AG08396 (cell line): ENCODE data around the gene SAE1.

ENCODE experiments used
- DNase-seq: peaks from one replicate; pipeline ENCODE4 v3.0.0; 2012; ENCODE audit warnings: low spot score, mixed read lengths

SAE1 gene

GRCh38 chr19:47130120-47130588 lies 481 bp upstream of the SAE1 start:
- no peak for DNase-seq

DNA sequence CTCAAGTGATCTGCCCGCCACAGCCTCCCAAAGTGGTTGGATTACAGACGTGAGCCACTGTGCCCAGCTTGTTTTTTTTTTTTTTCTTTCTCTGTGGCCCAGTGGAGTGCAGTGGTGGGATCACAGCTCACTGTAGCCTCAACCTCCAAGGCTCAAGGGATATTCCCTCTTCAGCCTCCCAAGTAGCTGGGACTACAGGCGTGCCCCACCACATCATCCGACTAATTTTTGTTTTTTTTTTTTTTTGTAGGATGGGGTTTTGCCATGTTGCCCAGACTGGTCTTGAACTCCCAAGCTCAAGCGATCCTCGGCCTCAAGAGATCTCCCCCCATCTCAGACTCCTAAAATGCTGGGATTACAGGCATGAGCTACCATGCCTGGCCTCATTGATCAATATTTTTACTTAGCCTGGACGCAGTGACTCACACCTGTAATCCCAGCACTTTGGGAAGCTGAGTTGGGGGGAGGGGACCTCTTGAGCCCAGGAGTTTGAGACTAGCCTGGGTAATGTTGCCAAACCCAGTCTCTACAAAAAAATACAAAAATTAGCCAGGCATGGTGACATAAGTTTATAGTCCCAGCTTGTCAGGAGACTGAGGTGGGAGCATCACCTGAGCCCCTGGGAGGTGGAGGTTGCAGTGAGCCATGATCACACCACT lies 1.7 kb downstream of the SAE1 start:
- no peak for DNase-seq

GRCh38 chr19:47133021-47133471 lies 2.4 kb downstream of the SAE1 start:
- DNase-seq = no peak

DNA sequence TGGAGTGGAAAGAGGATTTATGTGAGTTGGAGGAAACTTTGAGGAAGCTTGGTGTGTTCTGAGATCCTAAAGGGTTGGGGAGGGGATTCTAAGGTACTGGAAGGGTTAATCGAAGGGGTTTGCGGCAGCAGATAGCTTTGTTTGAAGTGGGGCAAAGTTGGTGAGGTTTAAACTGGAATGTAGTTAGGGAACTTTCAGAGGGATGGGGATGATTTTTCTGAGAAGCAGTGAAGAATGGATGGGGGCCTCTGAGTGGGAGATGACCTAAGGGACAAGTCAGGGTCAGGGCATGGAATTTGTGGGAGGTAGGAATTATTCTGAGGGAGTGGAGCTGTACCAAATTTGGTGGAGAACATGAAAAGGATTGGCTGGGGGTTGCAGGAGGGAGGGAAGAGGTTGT lies 3.9 kb downstream of the SAE1 start:
- no peak for DNase-seq

DNA sequence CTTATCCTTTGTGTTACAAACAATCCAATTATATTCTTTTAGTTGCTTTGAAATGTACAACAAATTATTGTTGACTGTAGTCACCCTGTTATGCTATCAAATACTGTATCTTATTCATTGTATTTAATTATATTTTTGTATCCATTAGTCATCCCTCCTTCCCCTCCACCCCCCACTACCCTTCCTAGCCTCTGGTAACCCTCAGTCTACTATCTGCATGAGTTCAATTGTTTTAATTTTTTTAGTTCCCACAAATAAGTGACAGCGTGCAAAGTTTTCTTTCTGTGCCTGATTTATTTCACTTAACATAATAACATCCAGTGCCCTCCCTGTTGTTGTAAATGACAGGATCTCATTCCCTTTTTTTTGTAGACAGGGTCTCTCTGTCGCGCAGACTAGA lies 4.5 kb downstream of the SAE1 start:
- DNase-seq = no peak

GRCh38 chr19:47141252-47141651 lies 10.6 kb downstream of the SAE1 start:
- DNase-seq = peak; percentile 42

- no peak for DNase-seq
Measured at GRCh38 chr19:47141695-47142094, 11.1 kb downstream of the SAE1 start.

DNA sequence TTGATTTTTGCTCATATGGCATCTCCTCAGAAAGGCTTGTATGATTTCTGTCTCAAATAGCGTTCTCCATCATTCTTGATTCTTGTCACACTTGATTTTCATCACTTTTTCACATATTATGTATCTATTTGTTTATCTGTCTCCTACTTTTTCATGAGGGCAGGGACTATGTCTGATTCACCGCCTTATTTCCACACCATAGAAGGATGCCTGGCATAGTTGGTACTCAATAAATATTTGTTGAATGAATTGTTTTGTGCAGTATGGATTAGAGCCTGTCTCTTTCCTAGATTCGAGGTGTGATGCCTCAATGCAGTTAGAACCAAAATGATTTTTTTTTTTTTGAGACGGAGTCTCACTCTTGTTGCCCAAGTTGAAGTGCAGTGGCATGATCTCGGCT lies 12.1 kb downstream of the SAE1 start:
- no peak for DNase-seq

DNA sequence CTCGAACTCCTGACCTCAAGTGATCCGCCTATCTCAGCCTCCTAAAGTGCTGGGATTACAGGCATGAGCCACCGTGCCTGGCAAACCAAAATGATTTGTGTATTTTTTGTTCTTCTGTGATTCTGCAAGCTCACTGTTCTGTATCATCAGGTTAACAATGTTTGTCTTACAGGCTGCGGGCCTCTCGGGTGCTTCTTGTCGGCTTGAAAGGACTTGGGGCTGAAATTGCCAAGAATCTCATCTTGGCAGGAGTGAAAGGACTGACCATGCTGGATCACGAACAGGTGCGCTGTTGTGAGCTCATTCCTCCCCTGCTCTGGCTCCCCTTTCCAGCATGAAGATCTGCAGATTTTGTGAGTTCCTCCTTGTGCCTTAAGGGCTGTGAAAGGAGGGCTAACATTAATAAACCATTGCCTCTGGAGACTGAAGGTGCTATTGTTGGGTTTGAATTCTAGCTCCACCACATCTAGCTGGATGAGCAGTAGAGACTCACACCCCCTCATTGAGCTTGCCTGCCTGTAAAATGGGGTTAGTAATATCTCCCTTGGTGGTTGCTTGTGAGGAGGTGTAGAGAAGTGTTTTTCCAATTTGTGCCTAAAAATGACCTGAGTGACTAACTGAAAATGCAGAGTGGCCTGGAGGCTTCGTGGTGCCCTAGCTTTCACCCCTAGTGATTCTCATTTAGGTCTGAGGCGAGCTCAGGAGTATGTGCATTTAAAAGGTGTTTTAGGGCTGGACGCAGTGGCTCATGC lies 12.9 kb downstream of the SAE1 start:
- DNase-seq = no peak

DNA sequence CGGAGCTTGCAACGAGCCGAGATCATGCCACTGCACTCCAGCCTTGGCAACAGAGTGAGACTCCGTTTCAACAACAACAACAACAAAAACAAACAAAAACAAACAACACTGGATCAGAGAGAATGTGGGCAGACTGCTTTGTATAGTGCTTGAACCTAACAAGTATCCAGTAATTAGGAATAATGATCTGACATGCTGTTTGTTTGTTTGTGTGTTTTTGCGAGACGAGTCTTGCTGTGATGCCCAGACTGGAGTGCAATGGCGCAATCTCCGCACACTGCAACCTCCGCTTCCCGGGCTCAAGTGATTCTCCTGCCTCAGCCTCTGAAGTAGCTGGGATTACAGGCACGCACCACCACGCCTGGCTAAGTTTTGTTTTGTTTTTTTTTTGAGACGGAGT lies 14.0 kb downstream of the SAE1 start:
- no peak for DNase-seq

DNA sequence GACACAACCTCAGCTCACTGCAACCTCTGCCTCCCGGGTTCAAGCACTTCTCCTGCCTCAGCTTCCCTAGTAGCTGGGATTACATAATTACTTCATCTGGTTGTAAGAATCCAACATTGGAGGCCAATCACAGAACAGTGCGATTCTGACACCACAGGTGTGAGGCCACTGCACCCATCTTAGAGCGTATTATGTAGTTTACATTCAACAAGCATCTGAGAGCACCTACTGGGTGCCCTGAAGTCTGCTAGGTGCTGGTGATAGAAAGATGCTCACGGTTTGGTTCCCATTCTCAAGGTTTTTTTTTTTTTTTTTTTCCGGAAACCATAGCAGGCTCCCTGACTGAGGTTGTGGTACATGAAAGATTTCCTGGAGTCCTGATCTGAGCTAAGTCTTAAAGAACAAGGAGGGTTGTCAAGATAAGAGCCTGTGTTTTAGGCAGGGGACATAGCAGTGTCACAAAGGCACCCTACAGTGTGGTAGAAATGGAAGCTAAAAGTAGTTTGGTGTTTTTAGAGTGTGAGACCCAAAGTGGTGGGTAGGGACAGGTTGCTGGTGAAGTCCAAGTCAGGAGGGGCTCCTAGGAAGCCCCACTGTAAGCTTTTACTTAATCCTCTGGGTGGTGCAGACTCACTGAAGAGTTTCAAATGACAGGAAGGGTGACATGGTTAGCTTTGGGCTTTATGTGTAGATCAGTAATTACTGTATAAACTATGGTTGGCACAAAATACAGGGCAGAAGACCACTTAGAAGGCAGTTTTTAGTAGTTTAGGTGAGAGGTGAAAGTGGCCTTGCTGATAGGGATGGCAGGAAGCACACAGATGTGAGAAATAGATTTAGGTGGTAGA lies 15.2 kb downstream of the SAE1 start:
- no peak for DNase-seq

- no peak for DNase-seq
Measured at GRCh38 chr19:47146920-47147319, 16.3 kb downstream of the SAE1 start.

DNA sequence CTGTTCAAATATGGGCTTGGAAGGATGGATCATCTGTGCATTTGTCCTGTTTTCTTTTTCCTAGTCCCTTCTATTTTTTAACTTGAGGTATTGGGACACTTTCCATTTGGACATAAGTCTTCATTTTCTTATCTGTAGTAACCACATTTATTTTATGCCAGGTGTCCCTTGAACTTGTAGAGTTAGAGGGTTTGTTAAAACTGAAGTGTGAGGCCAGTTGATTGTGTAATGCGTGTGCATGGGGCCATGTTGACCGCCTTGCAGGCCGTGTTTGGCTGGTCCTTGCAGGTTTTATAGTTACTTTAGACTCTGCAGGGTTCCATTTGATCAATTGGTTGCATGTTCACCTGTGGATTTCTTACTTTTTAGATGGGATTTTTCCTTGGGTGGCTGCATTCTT lies 21.0 kb downstream of the SAE1 start:
- DNase-seq = no peak

GRCh38 chr19:47152205-47152604 lies 21.6 kb downstream of the SAE1 start:
- DNase-seq = no peak

GRCh38 chr19:47152632-47153031 lies 22.0 kb downstream of the SAE1 start:
- DNase-seq = no peak

DNA sequence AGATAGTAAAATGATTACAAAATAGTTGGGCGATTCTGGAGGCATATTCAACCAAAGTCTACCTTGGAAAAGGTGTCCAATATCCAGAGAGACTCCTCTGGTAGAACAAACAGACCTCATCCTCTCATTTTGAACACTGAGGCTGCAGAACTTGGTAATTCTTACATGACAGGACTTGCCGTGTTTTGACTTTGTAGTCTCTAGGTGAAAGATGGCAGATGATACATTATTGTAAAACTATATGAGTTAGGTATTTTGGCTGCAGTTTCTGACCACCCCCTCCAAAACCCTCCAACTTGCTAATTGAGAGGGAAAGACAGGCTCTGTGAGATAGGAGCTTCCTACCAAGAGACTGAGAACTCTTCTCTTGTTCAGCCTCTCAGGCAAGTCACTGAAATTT lies 22.6 kb downstream of the SAE1 start:
- no peak for DNase-seq

GRCh38 chr19:47155148-47155547 lies 24.5 kb downstream of the SAE1 start:
- DNase-seq = no peak

DNA sequence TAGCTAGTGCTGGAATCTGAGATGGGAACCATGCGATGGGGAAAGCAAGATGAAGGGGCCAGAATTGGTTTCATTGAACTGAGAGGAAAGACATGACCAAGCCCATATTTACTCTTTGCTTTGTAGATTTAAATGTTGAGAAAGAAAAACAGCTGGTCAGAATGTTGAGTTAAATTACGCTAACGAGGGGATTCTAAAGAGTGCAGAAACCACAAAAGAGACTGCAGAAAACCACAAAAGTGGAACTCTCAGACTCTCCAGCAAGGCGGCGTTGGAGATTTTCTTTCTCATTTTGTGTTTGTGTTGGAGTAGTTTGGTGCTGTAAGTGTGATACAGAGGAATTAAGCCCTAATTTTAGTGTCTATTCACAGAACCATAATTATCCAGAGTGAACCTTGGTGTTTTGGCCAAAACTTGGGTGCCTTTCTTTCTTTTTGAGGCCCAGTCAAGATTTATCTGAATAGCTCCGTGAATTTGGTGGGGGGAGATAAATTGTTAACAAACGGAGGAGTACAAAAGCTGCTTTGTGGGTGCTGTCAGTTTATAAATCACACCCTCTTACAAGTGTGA lies 26.3 kb downstream of the SAE1 start:
- DNase-seq = no peak

DNA sequence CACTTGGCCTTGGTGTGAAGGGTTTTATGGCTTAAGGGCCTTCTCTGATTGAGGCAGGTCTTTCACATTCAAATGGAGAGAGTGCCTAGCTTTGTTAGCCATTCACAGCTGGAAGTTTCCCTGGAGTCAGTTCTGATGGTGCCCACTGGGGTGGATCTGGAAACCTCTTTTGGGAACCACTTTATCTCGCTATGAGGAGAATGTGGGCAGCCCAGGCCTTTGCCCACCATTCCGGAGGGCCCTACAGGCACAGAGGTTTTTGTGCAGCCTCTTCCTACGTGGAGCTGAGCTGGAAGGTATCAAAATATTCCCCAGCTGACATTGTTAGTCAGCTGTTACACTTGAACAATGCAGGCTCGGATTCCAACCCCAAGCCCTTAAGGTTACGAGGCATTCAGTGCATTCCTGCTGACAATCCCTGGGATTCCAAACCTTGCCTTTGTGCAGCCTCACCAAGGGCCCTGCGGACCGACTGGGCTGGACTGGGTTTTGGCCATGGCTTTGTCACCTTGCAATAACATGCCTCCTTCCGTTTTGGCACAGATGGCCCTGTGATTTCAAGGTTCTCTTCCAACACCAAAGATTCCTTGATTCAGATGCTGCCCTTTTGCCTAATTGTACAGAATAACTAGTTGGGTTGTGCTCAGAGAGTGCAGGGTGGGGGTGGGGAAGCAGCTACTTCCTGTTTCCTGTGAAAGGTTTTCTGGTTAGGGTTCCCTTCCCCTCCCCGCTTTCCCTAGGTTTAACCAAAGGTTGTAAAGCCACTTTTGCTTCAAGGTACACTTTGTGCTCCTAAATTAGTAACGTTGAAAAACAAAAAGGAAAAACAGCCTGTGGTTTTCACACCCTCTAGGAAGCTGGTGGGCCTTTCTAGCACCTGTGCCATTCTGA lies 27.0 kb downstream of the SAE1 start:
- peak; percentile 58 for DNase-seq

GRCh38 chr19:47158367-47158791 lies 27.7 kb downstream of the SAE1 start:
- no peak for DNase-seq

DNA sequence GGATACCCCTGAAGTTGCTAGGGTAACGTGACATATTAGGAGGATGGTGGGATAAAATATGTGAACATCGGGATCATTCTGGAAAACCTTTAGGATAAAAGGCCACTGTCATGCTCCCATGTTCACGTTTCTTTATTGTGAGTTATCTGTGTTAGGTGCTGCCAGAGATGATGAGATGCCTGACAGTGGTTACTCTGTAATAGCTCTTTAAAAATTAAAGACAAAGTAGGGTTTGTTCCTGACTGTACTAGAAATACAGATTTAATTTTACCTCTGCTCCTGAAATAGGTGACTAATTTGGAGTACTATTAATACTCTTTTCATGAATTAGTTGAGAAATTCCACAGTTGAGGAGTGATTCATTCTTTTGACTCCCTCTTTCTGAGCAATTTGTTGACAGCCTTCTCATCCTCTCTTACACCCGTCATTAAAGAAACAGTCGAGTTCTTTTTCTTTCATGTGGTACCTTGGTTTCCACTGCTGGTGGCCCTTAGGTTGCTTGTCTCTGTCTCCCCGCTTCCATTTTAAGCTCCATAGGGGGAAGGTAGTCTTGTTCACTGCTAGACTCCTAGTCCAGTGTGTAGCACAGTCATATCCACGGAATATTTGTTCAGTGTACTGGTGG lies 28.4 kb downstream of the SAE1 start:
- no peak for DNase-seq
